Hindlimb muscle (tissue), 1 donor: ENCODE results near the gene RAB33A. TPM values are rescaled to one million over a fixed set of nuclear protein-coding genes. Genes with fewer than 3 reads are reported as not detected.
A peak's percentile ranks its signal among the peaks of the same experiment; 100 is the strongest.

Source experiments
- DNase-seq: peaks from one replicate; pipeline ENCODE4 v3.0.0-alpha.2; 2013
- polyA plus RNA-seq: library from polyadenylated mRNA; unstranded; fragments of 120-200 nt; gene quantifications from one replicate; pipeline ENCODE4 v1.2.1, GENCODE V29; 2013; ENCODE audit not compliant: insufficient read length

Gene RAB33A
- polyA plus RNA-seq: 0.36 TPM

- no peak for DNase-seq
Observed at GRCh38 chrX:130171446-130172126, at the start of gene RAB33A. Gene RAB33A (plus strand): TSS chrX:130171962. CDS start chrX:130172063, 101 bp downstream.

GRCh38 chrX:130124577-130124976, 47.2 kb upstream of the RAB33A start:
- DNase-seq: no peak

GRCh38 chrX:130125091-130125874, 46.5 kb upstream of the RAB33A start:
- DNase-seq: no peak

GRCh38 chrX:130130990-130131389, 40.8 kb upstream of the RAB33A start:
- DNase-seq: no peak

- DNase-seq: no peak
Observed at GRCh38 chrX:130136496-130136895, 35.3 kb upstream of the RAB33A start.

GRCh38 chrX:130136961-130137360, 34.8 kb upstream of the RAB33A start:
- no peak for DNase-seq

- no peak for DNase-seq
Observed at GRCh38 chrX:130139474-130140201, 32.1 kb upstream of the RAB33A start.

GRCh38 chrX:130144509-130144908, 27.3 kb upstream of the RAB33A start:
- DNase-seq: no peak

GRCh38 chrX:130145123-130145522, 26.6 kb upstream of the RAB33A start:
- no peak for DNase-seq

GRCh38 chrX:130147631-130148030, 24.1 kb upstream of the RAB33A start:
- no peak for DNase-seq

GRCh38 chrX:130155564-130155963, 16.2 kb upstream of the RAB33A start:
- no peak for DNase-seq

GRCh38 chrX:130158311-130158710, 13.5 kb upstream of the RAB33A start:
- DNase-seq: no peak

GRCh38 chrX:130159776-130160175, 12.0 kb upstream of the RAB33A start:
- DNase-seq: no peak

GRCh38 chrX:130162094-130162735, 9.5 kb upstream of the RAB33A start:
- no peak for DNase-seq

- DNase-seq: no peak
Observed at GRCh38 chrX:130163398-130163797, 8.4 kb upstream of the RAB33A start.

- DNase-seq: no peak
Observed at GRCh38 chrX:130165181-130165702, 6.5 kb upstream of the RAB33A start.

- peak; percentile 93 for DNase-seq
Observed at GRCh38 chrX:130165703-130166502, 5.9 kb upstream of the RAB33A start, which contains the start of gene AIFM1. Gene AIFM1 (minus strand): TSS chrX:130165841. CDS start chrX:130165656, 185 bp downstream.

- no peak for DNase-seq
Observed at GRCh38 chrX:130166503-130166777, 5.3 kb upstream of the RAB33A start.

- no peak for DNase-seq
Observed at GRCh38 chrX:130167040-130167439, 4.7 kb upstream of the RAB33A start.

- no peak for DNase-seq
Observed at GRCh38 chrX:130170752-130171445, 863 bp upstream of the RAB33A start.
